ACHN (cell line): ENCODE measurements around the gene SECISBP2.
A peak's percentile ranks its signal among the peaks of the same experiment; 100 is the strongest.

Source experiments
- DNase-seq: peaks from one replicate; pipeline ENCODE4 v3.0.0-alpha.2; 2015
- in situ Hi-C: cut with HindIII; loops from 2 replicates; pipeline ENCODE4 v1.10.0; 2017; ENCODE audit warnings: low sequenced_read_pairs, low pct_ligation_motif_present, low pct_unique_long_range_greater_than_20kb

The SECISBP2 gene

DNA sequence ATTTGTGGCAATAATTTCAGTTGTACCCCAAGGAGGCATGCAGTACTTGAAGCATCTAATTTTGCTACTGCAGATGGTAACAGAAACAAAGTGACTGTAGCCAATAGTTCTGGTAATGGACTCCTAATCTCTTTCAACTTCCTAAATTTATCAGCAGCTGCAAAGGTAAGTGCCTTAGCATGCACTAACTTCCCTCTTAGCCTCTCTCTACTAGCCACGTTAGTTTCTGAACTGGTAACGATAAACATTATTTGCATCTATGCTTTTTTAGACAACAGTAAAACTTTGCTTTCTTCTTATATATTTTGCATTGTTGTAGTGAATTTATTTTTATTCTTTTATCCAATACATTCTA lies 13.5 kb upstream of the SECISBP2 start:
- in situ Hi-C loops, result no loop called here

GRCh38 chr9:89305868-89306267 lies 12.4 kb upstream of the SECISBP2 start:
- DNase-seq, result no peak

More for the DNA sequence above, 13.5 kb upstream of the SECISBP2 start:
- DNase-seq, result no peak

DNA sequence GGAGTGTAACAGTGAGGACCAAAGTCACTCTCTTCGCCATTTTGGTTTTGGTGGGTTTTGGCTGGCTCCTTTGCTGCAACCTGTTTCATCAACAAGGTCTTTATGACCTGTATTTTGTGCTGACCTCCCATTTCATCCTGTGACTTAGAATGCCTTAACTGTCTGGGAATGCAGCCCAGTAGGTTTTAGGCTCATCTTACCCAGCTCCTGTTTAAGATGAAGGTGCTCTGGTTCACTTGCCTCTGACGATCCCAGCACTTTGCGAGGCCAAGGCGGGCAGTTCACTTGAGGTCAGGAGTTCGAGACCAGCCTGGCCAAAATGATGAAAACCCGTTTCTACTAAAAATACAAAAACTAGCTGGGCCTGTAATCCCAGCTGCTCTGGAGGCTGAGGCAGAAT lies 9.1 kb upstream of the SECISBP2 start:
- no peak for DNase-seq
- in situ Hi-C loops, result no loop called here

More at GRCh38 chr9:89305868-89306267, 12.4 kb upstream of the SECISBP2 start:
- in situ Hi-C loops, result no loop called here

DNA sequence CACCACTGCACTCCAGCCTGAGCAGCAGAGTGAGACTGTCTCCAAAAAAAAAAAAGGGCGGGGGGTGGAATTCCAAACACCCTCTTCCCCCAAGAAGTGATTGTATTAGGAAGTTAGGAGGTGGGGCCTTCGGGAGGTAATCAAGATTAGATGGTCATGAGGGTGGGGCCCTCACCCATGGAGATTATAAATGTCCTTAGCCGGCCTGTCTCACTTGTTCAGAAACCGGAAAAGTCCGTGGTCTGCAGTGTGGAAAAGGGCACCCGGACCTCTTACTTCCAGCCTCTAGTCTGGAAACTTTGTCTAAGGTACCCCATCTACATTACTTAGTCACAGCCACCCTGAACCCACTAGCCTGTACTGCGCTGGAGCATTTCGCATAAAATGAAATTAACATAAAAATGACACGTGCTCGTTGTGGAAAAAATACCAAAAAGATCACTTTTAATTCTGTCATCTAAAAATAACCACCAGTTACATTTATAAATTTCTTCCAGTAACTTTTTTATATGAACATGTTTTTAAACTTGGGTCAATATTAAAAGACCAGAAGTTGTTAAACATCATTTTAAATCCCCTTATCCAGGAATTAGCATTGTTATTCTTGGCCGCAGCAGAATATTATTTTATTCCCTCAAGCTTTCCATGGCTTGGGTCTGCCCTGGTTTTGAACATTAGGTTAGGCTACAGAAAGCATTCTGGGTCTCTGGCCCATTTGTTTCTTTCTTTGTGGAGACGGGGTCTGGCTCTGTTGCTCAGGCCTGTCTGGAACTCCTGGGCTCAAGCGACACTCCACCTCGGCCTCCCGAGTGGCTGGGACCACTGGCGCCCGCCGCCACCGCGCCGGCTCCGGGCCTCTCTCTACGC lies 8.5 kb upstream of the SECISBP2 start:
- DNase-seq, result no peak
- in situ Hi-C loops, result no loop called here

- DNase-seq, result peak; percentile 99
- in situ Hi-C loops, result no loop called here
Measured at GRCh38 chr9:89310475-89311345, 7.6 kb upstream of the SECISBP2 start, which contains the start of gene CKS2. Gene CKS2, plus strand, starts transcription at chr9:89311195. Its CDS starts 98 bp downstream, at chr9:89311293.

DNA sequence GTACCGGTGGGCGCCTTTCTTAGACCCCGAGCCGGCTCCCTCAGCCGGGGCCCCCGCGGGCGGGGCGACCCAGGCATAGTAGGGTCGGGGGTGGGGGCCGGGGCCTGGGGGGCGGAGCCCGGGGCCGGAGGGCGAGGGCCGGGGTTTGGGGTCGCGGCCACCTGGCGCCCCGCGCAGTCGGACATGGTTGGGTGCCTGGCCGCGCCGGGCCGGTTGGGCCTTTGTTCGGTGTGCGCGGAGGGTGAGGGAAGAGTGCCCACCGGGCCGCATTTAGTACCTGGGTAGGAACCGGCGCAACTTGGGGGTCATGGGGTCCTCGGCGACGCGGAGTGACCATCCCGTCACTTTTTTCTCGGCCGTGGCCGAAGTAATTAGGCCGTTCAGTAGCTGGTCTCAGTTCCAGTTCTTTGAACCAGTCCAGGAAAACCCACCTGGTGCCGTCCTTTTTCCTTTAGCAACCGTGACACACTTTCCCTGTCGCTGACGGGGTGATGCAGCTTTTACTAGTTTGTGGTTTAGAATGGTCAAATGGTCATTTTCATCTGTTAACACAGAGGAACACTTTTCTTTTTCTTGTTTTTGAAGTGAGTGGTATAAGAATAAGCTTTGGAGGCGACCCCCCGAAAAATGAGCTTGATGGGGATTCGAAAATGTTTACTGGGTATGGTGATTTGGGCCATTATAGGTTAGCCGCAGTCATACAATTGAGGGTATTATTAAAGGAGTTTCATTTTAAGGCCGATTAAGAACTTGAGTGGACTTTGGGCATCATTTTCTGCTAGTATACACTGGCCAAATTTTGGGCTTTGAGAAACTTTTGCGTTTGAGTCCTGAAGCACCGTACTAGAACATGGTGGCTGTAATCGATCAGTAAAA lies 6.7 kb upstream of the SECISBP2 start:
- in situ Hi-C loops, result no loop called here

DNA sequence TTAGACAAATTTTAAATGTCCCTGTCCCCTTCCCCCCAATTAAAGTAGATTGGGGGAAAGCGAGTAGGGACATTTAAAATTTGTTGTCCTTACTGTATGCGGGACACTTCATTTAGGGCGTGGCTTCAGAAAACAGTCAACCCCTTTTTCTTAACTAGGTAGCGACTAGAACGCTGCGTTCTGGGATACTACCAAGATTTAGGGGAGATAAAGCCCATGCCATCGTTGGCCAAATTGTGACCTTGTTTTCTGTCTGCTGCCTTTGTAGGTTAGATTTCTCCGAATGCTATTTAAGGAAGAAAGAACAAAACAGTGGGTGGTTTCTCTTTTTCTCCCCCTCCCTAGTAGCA lies 6.1 kb upstream of the SECISBP2 start:
- DNase-seq, result peak; percentile 48
- in situ Hi-C loops, result no loop called here

More for the DNA sequence above, 6.7 kb upstream of the SECISBP2 start:
- DNase-seq, result peak; percentile 17

GRCh38 chr9:89313842-89314241 lies 4.5 kb upstream of the SECISBP2 start:
- peak; percentile 28 for DNase-seq
- in situ Hi-C loops, result no loop called here

- in situ Hi-C loops, result no loop called here
- no peak for DNase-seq
Measured at GRCh38 chr9:89314955-89315354, 3.3 kb upstream of the SECISBP2 start.

DNA sequence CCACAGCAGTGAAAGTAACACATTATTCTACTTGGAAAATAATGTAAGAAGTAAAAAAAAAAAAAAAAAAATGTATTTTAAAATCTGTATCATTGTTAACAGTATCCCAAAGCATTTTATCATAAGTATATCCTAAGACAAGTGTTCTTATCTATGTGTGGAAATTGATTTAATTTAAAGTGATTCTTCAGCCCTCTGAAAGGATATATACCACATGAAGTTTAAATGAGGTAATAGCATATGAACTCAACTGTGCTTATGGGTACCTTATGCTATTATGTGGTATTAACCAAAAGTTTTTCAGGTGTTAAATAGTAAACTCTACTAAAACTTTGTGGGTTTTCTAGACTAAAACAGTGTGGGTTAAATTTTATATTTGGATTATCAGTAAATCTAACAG lies 2.8 kb upstream of the SECISBP2 start:
- DNase-seq, result no peak
- in situ Hi-C loops, result no loop called here

DNA sequence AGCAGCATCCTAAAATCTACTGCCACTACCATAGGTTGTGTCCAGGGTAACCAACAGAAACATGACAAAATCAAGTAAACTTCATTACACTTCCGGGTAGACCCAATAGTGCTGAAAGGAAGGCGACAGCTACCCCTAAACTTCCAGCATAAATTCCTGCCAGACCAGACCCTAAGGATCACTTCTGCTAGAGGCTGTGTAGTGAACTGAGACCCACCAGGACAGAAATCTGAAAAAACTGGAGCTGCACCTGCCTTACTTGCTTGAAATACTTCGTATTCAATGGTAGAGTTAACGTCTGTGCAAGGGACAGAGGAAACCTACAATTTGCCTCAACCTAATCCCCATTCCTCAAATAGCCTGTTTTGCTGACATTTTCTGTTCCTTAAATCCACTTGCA lies 1.0 kb upstream of the SECISBP2 start:
- no peak for DNase-seq
- in situ Hi-C loops, result no loop called here

DNA sequence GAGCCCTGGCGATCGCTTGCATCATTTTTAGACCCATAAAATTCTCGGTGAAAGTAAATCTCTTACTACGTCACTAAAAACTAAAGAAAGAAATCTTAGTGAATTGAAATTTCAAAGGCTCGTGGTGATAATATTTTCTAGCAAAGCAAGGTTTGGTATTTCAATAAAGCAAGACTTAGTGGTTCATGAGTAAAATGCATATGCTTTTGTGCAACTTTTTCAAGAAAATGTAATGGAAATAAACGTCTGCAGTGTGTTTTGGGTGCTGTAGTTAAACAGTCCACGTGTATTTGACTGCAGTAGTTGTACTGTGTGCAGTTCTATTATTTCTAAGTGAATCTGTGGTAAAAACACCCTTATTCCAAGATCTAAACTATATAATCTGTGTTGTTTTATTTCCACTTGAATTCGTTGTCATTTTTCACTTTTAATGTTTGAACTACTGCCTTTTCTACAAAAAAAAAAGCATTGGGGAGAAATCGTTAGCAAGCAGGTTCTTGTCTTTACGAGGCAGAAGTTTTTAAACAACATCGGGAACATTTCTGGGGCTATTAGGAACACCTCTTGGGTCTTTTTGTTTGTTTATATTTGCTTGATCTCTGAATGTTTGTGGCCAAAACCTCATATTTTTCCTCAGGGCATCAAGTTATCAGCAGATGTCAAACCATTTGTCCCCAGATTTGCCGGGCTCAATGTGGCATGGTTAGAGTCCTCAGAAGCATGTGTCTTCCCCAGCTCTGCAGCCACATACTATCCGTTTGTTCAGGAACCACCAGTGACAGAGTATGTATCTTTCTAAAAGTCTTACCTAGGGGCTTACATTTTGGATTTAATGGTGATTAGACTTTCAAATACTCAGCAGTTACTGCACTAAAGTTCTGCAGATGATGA lies 960 bp downstream of the SECISBP2 start:
- DNase-seq, result no peak
- in situ Hi-C loops, result no loop called here

GRCh38 chr9:89323390-89323789 lies 5.1 kb downstream of the SECISBP2 start:
- in situ Hi-C loops, result no loop called here

DNA sequence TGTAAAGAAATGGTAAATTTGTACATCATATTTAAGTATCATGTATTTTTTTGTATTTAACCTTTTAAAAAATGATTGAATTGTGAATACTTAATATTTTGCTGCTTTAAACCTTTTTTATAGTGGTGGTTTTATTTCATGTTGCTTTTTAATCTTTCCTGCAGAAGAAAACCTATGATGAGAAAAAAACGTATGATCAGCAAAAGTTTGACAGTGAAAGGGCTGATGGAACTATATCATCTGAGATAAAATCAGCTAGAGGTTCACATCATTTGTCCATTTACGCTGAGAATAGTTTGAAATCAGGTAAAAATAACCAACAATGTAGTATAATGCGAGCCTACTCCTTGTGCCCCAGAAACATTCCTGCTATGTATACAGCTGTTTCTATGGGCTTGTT lies 7.4 kb downstream of the SECISBP2 start:
- in situ Hi-C loops, result no loop called here
- no peak for DNase-seq

More at GRCh38 chr9:89323390-89323789, 5.1 kb downstream of the SECISBP2 start:
- DNase-seq, result no peak

- in situ Hi-C loops, result no loop called here
- no peak for DNase-seq
Measured at GRCh38 chr9:89328064-89328463, 9.8 kb downstream of the SECISBP2 start.

DNA sequence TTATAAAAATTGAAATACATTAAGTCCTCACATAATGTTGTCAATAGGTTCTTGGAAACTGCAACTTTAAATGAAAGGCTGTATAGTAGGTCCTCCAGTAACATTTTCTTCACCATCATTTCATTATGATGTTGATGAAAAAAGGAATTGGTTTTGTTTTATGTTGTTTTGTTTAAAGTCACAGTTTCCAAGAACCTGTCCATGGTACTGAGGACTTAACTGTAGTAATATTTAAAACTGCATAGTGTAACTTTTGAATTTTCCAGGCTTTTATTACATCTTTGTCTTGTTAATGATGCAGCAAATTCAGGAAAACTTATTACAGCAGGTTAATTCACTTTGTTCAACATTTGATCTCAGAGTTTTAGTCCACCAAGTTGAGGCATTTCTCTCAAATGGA lies 11.6 kb downstream of the SECISBP2 start:
- DNase-seq, result no peak
- in situ Hi-C loops, result no loop called here

DNA sequence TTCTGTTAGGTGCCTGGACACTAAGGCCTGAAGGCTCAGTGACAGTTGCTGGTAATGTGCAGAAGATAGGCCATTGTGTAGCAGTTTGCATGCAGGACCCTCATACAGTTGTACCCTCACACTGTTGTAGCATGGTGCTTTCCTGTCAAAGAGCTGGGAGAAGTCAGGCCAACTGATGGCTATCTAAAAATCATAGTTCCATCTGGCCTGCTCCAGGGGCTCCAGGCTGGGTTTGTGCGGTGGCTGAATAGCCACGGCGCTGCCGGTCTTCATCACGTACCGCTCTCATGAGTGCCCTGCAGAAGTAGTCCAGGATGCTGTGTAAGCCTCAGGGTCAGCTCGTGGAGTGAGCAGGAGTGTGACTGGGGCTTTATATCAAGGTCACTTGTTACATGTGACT lies 12.2 kb downstream of the SECISBP2 start:
- DNase-seq, result no peak
- in situ Hi-C loops, result no loop called here

DNA sequence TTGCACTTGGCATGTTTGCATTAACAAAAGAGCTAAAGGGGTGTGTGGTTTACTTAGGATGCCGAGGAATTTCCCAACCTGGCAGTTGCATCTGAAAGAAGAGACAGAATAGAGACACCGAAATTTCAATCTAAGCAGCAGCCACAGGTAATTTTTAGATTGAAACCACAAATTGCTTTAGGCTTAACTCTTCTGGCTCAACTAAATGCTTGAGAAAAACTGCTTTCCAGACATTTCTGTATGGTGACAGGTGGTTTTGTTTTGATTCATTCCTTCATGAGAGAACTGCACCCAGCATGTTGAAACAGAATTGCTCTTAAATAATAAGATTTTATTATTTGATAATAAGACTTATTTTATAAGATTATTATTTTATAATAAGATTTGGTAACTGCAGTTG lies 21.5 kb downstream of the SECISBP2 start:
- in situ Hi-C loops, result no loop called here
- no peak for DNase-seq
